GM19023 (cell line): ENCODE measurements around the gene ASAP3.
"Not testable (repeated sequence)": the region's sequence is repeated elsewhere in the genome, so short reads cannot be mapped to it uniquely, and the experiment has no call there.

ENCODE experiments used
- ATAC-seq: cut with Tn5 transposase; IDR thresholded peaks from one replicate; pipeline ENCODE4 v1.9.1; 2021; ENCODE audit warnings: mild to moderate bottlenecking, moderate library complexity; ENCODE audit not compliant: unreplicated experiment

ASAP3 gene

GRCh38 chr1:23515905-23516304, 31.9 kb upstream of the ASAP3 start:
- ATAC-seq, result no peak

- no peak for ATAC-seq
Observed at GRCh38 chr1:23514111-23514679, 30.2 kb upstream of the ASAP3 start.

- no peak for ATAC-seq
Observed at GRCh38 chr1:23509896-23510295, 25.9 kb upstream of the ASAP3 start.

GRCh38 chr1:23506376-23507107, 22.6 kb upstream of the ASAP3 start:
- no peak for ATAC-seq

- no peak for ATAC-seq
Observed at GRCh38 chr1:23505851-23506250, 21.9 kb upstream of the ASAP3 start.

- not testable (repeated sequence) for ATAC-seq
Observed at GRCh38 chr1:23504156-23504555, 20.2 kb upstream of the ASAP3 start.

- no peak for ATAC-seq
Observed at GRCh38 chr1:23502951-23503350, 19.0 kb upstream of the ASAP3 start.

- no peak for ATAC-seq
Observed at GRCh38 chr1:23500466-23500865, 16.5 kb upstream of the ASAP3 start.

- no peak for ATAC-seq
Observed at GRCh38 chr1:23497777-23498439, 13.9 kb upstream of the ASAP3 start.

GRCh38 chr1:23496490-23497181, 12.7 kb upstream of the ASAP3 start:
- no peak for ATAC-seq

- not testable (repeated sequence) for ATAC-seq
Observed at GRCh38 chr1:23494836-23495235, 10.9 kb upstream of the ASAP3 start.

GRCh38 chr1:23492776-23493175, 8.8 kb upstream of the ASAP3 start:
- not testable (repeated sequence) for ATAC-seq

GRCh38 chr1:23492132-23492720, 8.2 kb upstream of the ASAP3 start:
- ATAC-seq, result no peak

- no peak for ATAC-seq
Observed at GRCh38 chr1:23489842-23490241, 5.9 kb upstream of the ASAP3 start.

GRCh38 chr1:23485002-23485332, 988 bp upstream of the ASAP3 start:
- no peak for ATAC-seq

GRCh38 chr1:23484253-23485001, 448 bp upstream of the ASAP3 start:
- no peak for ATAC-seq

GRCh38 chr1:23481904-23482303, 2.1 kb downstream of the ASAP3 start:
- ATAC-seq, result no peak

GRCh38 chr1:23481026-23481597, 2.9 kb downstream of the ASAP3 start:
- ATAC-seq, result no peak

- ATAC-seq, result no peak
Observed at GRCh38 chr1:23480187-23481025, 3.6 kb downstream of the ASAP3 start.

- ATAC-seq, result no peak
Observed at GRCh38 chr1:23479666-23479941, 4.4 kb downstream of the ASAP3 start.
